ENCODE data around the gene CCDC136.

CCDC136 gene

DNA sequence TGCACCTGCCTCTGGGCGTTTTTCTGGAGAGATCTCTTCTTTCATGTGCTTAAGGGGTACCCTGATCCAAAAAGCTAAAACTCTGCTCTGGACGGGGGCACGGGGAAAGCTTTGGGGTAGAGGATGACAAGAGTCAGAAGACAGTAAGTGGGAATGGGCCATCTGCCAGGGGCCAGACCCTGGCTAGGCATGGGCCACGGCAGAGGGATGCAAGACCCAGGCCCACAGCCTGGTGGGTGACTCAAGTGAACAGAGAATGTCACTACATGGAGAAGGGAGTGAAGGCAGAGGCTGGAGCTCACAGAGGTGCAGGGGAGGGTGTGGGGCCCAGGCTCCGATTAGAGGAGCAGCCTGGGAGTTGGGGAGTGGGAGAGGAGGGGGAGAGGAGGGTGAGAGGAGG is 53.7 kb downstream of the CCDC136 start:
- DNase-seq (ENCODE audit: low spot score): no peak

- DNase-seq (ENCODE audit: low spot score): no peak
These were observed 54.2 kb downstream of the CCDC136 start for GRCh38 chr7:128845987-128846386.

- no peak for DNase-seq (ENCODE audit: low spot score)
These were observed 55.1 kb downstream of the CCDC136 start for GRCh38 chr7:128846781-128847444.

DNA sequence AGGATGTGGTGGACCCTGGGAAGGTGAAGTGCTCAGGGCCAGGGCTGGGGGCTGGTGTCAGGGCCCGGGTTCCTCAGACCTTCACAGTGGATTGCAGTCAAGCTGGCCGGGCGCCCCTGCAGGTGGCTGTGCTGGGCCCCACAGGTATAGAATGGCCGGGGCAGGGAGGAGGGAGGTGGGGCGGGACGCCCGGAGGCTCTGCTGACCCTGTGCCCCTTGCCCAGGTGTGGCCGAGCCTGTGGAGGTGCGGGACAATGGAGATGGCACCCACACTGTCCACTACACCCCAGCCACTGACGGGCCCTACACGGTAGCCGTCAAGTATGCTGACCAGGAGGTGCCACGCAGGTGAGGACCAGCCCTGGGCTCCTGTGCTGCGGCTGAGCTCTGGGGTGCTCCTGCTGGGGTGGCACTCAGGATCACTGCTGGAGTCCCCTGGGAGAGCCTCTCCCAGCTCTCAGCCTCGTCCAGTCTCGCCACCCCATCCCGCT is 56.0 kb downstream of the CCDC136 start:
- no peak for DNase-seq (ENCODE audit: low spot score)

DNA sequence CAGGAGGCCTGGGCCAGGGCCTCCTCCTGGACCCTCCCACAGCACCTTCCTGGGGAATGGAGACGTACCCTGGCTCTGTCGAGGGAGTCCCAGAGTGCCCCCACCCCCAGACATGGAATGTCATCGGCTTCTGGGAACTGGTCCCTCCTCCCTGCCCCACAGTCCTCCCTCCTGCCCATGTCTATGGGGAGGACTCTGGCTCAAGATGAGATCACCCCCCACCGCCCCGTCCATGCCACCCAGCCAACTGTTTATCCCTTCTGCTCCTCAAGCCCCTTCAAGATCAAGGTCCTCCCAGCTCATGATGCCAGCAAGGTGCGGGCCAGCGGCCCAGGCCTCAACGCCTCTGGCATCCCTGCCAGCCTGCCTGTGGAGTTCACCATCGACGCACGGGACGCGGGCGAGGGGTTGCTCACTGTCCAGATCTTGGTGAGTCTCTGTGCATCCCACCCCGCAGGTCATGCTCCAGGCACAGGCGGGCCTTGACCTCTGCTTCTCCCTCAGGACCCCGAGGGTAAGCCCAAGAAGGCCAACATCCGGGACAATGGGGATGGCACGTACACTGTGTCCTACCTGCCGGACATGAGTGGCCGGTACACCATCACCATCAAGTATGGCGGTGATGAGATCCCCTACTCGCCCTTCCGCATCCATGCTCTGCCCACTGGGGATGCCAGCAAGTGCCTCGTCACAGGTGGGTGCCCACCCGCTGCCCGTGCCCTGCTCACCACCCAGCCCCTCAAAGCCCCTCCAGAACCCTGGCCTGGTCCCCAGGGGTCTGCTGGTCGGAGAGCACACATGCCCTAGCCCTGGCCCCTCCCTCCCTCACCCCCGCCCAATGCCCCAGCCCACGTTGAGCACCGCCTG is 56.8 kb downstream of the CCDC136 start:
- no peak for DNase-seq (ENCODE audit: low spot score)

DNA sequence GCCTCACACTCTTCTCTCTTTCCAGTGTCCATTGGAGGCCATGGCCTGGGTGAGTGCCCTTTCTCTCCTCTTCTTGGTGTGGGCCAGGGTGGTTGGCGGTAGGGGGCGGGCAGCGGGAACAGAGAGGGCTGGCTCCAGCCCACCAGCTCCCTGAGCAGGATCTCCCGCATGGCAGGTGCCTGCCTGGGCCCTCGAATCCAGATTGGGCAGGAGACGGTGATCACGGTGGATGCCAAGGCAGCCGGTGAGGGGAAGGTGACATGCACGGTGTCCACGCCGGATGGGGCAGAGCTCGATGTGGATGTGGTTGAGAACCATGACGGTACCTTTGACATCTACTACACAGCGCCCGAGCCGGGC is 57.4 kb downstream of the CCDC136 start:
- no peak for DNase-seq (ENCODE audit: low spot score)

DNA sequence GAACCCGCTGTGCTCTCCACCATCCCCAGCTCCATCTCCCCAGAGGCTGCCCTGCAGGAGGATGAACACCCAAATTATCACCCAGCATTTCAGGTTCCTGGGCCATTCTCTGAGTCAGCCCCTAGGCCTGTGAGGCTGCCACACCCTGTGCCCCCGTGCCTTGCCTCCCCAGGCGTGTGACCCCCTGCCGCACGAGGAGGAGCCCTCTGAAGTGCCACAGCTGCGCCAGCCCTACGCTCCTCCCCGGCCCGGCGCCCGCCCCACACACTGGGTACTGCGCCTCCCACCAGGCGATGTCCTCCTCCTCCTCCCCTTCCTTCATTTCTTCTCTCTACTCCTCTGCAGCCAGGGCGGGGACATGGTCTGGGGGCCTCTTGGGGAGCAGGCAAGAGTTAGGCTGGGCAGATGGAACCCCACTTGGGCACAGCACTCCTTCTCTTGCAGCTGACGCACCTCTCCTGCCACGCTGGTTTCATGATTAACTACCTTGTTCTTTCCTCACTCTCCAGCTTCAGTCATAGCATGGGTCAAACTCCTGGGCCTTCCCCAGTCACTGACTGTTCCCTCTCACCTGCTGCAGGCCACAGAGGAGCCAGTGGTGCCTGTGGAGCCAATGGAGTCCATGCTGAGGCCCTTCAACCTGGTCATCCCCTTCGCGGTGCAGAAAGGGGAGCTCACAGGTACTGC is 58.2 kb downstream of the CCDC136 start:
- DNase-seq (ENCODE audit: low spot score): no peak

DNA sequence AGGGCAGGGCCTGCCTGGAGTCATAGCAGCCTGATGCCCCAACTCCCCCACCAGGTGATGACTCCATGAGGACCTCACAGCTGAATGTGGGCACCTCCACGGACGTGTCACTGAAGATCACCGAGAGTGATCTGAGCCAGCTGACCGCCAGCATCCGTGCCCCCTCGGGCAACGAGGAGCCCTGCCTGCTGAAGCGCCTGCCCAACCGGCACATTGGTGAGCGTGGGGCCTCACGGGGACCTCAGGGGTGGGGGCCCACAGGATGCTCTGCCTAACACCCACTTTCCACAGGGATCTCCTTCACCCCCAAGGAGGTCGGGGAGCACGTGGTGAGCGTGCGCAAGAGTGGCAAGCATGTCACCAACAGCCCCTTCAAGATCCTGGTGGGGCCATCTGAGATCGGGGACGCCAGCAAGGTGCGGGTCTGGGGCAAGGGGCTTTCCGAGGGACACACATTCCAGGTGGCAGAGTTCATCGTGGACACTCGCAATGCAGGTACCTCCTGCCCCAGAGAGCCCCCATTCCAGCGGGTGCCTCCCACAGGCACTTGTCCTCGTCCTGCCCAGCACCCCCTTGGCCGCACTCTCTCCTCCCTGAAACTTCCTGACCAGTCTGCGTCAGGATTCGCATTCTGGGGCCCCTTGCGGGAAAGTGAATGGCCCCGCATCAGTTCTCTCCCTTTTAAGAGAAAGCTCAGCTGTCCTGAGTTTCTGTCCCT is 60.9 kb downstream of the CCDC136 start:
- DNase-seq (ENCODE audit: low spot score): no peak

GRCh38 chr7:128853799-128854198 is 62.0 kb downstream of the CCDC136 start:
- DNase-seq (ENCODE audit: low spot score): no peak

GRCh38 chr7:128854396-128854795 is 62.6 kb downstream of the CCDC136 start:
- DNase-seq (ENCODE audit: low spot score): no peak

DNA sequence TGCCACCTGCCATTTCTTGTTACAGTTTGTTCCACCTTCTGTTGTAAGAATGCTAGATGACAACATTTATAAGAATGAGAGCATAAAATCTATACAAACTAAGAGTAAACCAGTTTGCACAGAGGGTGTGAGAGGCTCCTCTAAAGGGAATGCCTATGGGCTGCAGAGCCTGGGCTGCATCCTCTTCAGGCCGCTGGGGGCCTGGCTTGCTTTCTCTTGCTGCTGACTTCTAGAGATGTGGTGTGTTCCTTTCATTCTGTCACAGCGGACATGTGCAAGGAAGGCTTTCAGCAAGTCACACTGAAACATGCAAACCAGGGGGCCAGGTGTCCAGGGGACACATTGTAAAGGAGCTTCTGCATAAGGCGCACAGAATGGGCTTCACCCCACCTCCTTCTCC is 63.8 kb downstream of the CCDC136 start:
- no peak for DNase-seq (ENCODE audit: low spot score)

DNA sequence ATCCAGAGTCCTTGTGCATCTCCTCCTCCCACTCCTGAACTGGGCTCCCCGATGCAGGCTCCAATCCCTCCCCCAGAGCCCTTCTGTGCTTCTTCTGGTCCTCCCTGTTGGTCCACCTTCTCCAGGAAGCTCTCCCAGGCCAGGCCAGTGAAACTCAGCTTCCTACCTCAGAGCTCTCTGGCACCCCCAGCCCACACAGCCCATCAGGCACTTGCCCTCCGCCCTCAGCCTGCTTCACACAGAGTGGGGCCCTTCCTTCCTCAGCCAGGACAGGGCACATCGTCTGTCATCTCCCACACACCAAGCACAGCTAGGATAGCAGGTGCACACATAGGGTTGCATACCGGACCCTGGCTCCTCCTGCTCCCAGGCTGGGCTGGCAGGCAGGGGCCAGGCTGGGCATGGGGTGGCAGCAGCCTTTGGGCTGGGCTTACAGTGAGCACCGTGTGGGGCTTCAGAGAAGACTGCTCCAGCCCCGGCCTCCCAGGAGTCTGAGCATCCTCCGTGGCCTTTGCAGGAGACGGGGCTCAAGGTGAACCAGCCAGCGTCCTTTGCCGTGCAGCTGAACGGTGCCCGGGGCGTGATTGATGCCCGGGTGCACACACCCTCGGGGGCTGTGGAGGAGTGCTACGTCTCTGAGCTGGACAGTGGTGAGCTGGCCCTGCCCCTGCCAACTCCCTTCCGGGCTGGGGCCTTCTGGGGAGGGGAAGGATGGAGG is 64.4 kb downstream of the CCDC136 start:
- no peak for DNase-seq (ENCODE audit: low spot score)

- DNase-seq (ENCODE audit: low spot score): no peak
These were observed 66.8 kb downstream of the CCDC136 start for GRCh38 chr7:128858380-128859231.

DNA sequence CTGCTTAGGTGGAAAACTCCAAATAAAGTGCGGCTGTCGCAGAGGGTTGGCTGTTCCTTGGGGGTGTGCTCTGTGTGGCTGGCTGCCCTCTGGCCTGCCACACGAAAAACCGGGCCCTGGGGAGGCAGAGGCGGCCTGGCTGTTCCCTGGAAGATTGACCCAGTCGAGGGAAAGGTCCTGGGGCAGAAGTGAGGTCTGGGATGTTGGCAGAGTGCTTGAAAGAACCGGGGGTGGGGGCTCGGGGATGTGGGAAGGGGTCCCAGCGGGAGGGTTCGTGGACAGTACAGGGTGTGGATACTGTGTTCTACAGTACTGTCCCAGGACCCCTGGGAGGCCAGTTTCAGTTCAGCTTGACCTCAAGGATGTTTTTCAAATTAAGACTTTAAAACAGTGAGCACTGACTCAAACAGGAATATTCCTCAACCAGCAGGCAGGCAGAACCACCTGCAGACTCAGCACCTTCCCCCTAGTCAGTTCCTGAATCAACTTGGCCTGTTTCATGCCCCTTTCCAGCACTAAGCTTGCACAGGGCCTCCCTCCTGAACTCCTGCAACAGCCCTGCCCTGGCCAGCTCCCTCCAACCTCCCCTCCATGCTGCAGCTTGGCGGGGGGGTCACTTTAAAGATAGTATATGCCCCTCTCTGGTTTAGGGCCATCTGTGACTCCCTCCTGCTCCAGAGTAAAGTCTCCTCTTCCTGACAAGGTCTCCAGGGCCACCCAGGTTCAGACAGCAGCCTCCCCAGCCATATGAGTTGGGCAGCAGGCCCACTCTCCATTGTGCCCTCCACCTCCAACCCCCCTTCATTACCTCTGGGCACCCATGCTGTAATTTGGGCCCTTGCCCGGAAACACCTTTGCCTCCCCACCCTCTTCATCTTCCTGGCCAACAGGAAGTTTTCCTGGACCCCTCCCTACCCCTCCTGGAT is 67.7 kb downstream of the CCDC136 start:
- no peak for DNase-seq (ENCODE audit: low spot score)

- peak; percentile 78 for DNase-seq (ENCODE audit: low spot score)
These were observed 68.6 kb downstream of the CCDC136 start for GRCh38 chr7:128860158-128861073.

GRCh38 chr7:128861957-128862570 is 70.3 kb downstream of the CCDC136 start:
- DNase-seq (ENCODE audit: low spot score): no peak

DNA sequence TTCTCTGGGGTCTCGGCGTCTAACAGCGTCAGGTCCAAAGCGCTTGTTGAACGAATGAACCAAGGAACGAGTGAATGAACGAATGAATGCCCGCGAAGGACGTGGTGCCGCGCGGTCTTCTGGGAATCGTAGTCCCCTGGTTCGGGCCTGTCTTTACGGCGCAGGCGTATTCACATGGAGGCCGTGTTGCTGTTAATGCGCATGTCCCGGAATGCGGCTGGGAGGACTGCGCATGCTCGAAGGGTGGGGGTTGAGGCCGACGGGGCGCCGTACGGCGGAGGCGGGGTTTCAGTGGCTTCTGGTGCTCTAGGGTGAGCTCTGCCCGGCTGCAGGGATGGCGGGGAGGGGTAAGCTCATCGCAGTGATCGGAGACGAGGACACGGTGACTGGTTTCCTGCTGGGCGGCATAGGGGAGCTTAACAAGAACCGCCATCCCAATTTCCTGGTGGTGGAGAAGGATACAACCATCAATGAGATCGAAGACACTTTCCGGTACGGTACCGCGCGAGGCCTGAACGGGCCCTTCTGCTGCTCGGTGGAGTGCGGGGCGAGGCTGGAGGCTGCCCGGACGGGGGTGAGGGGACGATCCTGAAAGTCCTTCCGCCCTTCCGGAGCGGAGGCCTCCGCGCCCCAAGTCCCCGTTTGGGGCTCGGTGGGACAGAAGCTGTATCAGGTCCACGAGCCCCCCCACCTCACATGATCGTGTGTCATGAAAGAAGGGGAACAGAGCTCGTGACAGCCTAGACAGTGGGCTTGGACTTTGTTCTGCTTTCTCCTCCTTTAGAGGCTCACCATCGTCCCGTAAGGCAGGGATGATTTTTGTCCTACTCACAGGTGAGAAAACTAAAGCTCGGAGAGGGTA is 71.0 kb downstream of the CCDC136 start, which contains the start of gene ATP6V1F:
Gene ATP6V1F, plus strand, starts transcription at position 286 of the 862 bp plus-strand sequence. Its CDS starts 49 bp downstream, at position 335.
- DNase-seq (ENCODE audit: low spot score): peak; percentile 97

All from cerebellar cortex (tissue), 1 donor.